ENCODE measurements around the gene WNT2.
"Not testable (repeated sequence)": the region's sequence is repeated elsewhere in the genome, so short reads cannot be mapped to it uniquely, and the experiment has no call there.

WNT2 gene

GRCh38 chr7:117302396-117302795, 20.5 kb downstream of the WNT2 start:
- no peak for DNase-seq

- not testable (repeated sequence) for DNase-seq
Measured at GRCh38 chr7:117300506-117300905, 22.4 kb downstream of the WNT2 start.

DNA sequence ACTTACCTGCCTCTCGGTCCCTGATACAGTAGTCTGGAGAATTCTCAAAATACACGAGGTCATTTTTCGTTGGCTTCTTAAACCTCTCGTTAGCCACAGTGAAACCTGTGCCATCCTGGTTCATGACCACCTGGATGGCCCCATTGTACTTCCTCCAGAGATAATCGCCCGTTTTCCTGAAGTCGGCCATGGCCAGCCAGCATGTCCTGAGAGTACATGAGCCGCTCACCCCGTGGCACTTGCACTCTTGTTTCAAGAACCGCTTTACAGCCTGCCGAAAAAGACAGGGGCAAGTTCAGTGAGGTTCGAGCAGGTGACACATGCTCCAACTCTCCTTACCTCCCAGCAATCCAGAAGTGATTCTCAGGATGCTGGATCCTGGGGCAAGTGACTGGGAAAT, 25.3 kb downstream of the WNT2 start:
- DNase-seq: no peak

DNA sequence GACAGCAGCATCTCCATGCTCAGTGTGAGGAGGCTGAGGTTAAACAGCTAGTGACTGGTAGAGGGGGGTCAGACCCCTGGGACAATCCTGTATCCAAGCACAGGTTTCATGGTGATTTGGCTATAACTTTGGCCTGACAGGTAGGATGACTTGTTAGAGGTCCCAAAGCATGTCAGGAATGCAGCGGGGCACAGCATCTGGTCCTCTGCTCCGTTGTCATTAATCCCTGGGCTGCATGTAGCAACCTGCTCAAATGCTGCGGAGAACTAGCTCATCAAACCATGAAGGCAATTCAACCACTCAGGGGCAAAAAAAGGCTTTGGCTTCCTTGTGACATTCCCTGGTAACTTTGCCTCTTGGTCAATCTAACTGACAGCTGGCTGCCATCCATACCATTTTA, 26.8 kb downstream of the WNT2 start:
- peak in 1 of 2 experiments; percentile 51 for DNase-seq

- DNase-seq: peak in 1 of 2 experiments; percentile 32
Measured at GRCh38 chr7:117285826-117286225, 37.0 kb downstream of the WNT2 start.

- no peak for DNase-seq
Measured at GRCh38 chr7:117284692-117285091, 38.2 kb downstream of the WNT2 start.

DNA sequence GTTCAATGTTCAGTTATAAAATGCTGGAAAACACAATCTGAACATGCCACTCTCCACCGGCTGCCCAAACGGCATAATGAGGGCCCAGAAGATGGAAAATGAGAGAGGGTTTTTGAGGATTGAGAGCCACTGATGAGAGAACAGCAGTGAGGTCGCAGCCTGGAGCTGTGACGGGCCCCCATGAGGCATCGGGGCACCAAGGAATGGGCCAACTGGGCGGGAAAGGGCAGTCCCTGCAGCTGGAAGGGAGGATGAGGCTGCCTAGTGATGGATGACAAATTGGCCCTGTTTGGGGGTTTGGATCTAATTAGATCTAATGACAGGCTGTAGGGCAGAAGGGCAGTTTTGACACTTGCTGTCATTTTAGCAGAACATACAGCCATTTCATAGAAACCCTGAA, 39.1 kb downstream of the WNT2 start:
- DNase-seq: no peak

DNA sequence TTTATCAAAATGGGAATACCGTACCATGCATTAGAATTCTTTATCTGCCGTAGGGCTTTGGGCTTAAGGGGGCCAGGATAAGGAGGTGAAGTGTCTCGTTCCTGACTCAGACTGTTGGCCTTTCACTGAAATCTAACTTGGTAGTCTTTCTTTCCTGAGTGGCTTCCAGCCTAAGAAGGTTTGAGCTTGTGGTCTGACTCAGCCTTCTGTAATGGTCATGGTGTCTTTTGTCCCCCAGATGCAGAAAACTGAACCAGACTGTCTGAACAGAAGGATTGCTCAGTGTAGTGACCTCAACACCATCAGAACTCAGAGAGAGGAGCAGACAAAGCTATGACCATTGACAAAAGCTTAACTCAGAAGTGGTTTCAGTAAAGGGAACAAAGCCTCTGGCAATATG, 39.5 kb downstream of the WNT2 start:
- no peak for DNase-seq

GRCh38 chr7:117282239-117282812, 40.5 kb downstream of the WNT2 start:
- DNase-seq: no peak

DNA sequence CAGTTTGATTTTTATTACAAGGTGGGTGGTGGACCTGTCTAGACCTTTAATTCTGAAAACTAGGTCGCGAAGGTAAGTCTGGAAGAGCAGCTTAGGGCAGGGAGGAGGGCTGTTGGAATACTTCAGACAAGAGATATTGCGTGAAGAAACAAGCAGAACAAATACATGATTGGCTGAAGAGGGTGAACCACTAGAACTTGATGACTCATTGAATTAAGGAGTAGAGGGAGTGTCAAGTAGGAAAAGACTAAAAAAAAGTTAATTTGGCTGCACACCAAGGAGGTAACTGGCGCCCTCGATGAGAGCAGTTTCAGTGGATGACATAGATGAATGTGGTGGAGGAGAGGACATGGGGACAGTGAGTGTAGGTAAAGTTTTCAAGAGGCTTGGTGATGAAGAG, 41.3 kb downstream of the WNT2 start:
- no peak for DNase-seq

GRCh38 chr7:117279931-117280557, 42.8 kb downstream of the WNT2 start:
- no peak for DNase-seq

GRCh38 chr7:117279203-117279602, 43.7 kb downstream of the WNT2 start:
- DNase-seq: no peak

DNA sequence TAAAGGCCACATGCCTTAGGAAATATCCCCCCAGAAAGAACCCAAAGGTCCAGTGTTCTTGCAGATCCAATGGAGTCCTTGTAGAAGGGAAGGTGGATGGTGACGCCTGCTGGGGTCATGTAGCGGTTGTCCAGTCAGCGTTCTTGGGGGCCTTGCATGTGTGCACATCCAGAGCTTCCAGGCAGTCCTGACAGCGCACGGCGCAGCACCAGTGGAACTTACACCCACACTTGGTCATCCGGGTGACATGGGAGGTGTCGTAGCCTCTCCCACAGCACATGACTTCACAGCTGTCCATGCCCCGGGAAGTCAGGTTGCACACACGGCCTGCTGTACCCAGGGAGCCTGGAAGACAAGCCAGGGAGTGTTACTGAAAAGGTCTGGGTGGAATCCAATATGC, 44.8 kb downstream of the WNT2 start:
- no peak for DNase-seq

DNA sequence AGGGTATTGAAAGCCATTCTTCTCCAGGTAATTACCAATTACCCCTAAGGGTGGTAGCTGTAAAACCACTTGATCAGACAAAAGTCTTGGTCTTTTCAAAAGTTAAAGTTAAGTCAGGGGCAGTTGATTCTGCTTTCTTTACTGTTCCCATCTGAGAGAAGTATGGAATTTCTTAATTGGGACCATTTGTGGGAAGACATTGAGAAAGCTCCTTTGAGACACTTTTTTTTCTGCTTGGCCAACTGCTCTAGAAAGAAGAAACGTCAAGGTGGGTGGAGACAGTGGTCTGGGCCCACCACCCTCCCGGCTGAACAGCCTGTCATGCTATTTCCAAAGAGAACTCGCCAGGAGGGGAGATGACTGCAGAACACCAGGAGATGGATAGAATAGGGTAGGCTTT, 45.3 kb downstream of the WNT2 start:
- DNase-seq: no peak

- peak; percentile 5 to 33 for DNase-seq
Measured at GRCh38 chr7:117274951-117275350, 47.9 kb downstream of the WNT2 start.

GRCh38 chr7:117273814-117274225, 49.0 kb downstream of the WNT2 start:
- DNase-seq: no peak

GRCh38 chr7:117273325-117273724, 49.5 kb downstream of the WNT2 start:
- no peak for DNase-seq

DNA sequence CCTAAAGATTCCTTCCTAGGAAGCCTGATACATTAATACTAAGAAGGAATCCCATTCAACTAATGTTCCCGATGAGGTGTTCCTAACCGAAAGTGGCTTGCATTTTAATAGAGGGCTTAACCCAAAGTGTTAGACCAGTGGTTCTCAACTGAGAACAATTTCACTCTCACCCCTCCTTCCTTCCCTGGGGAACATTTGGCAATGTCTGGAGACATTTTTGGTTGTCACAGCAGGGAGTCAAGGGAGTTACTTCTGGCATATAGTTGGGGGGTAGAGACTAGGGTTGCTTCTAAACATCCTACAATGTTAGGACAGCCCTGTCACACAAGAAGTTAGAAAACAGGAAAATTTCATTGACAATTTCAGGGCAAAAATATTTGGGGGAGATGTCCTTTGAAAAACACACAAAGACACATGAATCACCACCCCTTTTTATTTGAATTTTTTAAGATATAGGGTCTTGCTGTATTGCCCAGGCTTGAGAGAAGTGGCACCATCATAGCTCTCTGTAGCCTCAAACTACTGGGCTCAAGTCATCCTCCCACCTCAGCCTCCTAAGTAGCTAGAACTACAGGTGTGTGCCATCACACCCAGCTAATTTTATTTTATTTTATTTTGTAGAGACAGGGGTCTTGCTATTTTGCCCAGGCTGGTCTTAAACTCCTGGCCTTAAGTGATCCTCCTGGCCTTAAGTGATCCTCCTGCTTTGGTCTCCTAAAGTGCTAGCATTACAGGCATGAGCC, 50.7 kb downstream of the WNT2 start:
- no peak for DNase-seq

DNA sequence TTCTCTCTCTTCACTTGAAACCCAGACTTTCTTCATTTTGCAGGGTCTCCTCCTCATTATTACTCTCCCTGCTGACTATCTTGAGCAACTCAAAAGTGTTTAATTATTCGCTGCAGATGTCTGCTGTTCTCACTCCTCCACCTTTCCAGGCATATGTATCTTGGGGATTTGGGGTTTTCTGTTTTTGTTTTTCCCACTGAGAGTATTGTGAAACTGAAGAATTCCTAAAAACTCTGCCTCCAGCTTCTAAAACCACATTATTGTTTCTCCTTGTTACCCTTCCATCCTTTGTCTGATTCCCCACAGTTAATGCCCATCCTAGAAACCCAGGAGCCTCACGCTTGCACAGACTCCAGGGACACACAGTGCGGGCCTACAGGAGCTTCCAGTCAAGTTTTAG, 51.3 kb downstream of the WNT2 start:
- no peak for DNase-seq

- DNase-seq: no peak
Measured at GRCh38 chr7:117270371-117270770, 52.5 kb downstream of the WNT2 start.

GRCh38 chr7:117269886-117270285, 53.0 kb downstream of the WNT2 start:
- DNase-seq: no peak

GRCh38 chr7:117269417-117269816, 53.4 kb downstream of the WNT2 start:
- no peak for DNase-seq

DNA sequence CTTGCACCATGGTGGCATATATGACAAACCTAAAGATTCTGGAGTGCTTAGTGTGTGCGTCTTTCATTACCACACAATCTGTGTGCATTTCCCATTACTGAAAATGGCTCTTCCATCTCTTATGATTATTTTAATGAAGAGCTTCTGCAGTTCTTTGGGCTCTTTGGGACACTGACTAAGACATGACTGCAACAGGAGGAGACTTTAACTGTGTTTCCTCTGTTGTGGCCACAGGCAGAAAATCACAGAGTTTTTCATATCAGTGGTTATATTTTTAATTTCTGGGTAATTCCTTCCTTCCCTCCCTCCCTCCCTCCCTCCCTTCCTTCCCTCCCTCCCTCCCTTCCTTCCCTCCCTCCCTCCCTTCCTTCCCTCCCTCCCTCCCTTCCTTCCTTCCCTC, 58.1 kb downstream of the WNT2 start:
- no peak for DNase-seq

GRCh38 chr7:117262546-117262945, 60.3 kb downstream of the WNT2 start:
- no peak for DNase-seq

All from NCI-H524 (cell line).